Ectodermal cell (in vitro differentiated cells): Measurements from ENCODE around the gene RGS16.

Experiments
- H3K27ac ChIP-seq: 2 replicates; pipeline ENCODE4 v1.7.0; 2013; ENCODE audit warnings: mild to moderate bottlenecking, low read depth, low read length; ENCODE audit not compliant: insufficient read depth, poor library complexity, severe bottlenecking
- H3K27me3 ChIP-seq: 2 replicates; pipeline ENCODE4 v1.7.0; 2013; ENCODE audit warnings: mild to moderate bottlenecking, low read length; ENCODE audit not compliant: insufficient read depth, control insufficient read depth, poor library complexity, severe bottlenecking
- H3K36me3 ChIP-seq: one replicate; pipeline ENCODE4 v1.7.0; 2013; ENCODE audit warnings: low read length; ENCODE audit not compliant: control insufficient read depth, insufficient read depth
- H3K4me1 ChIP-seq: one replicate; pipeline ENCODE4 v1.7.0; 2013; ENCODE audit warnings: low read length; ENCODE audit not compliant: control insufficient read depth, insufficient read depth
- H3K4me3 ChIP-seq: 2 replicates; pipeline ENCODE4 v1.7.0; 2013; ENCODE audit warnings: low read depth, low read length, control low read depth; ENCODE audit not compliant: insufficient read depth
- H3K9me3 ChIP-seq: 2 replicates; pipeline ENCODE4 v1.7.0; 2013; ENCODE audit warnings: mild to moderate bottlenecking, low read length, moderate library complexity; ENCODE audit not compliant: control insufficient read depth
- WGBS, 2 experiments: methylation state at CpG; one replicate each; pipeline ENCODE4 v1.1.7; 2013; ENCODE audit warnings: missing lambda C conversion rate in 2 of 2; 5-methylcytosine and 5-hydroxymethylcytosine counted together

Gene RGS16

DNA sequence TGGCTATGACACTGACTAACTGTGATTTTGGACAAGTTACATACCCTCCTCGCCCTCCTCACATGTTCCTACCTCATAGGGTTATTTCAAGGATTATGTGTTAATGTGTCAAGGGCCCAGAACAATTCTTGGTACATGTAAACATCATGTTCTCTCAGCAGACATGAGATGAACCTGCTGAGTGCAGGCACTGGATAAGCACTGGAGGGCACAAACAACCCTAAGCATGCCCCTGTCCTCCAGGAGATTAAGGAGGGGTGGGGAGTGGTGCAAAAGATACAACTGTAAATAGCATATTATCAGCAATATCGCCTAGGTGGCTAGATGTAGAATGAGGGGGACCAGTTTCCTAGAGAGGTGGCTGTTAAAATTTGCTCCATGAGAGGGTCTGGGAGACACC is 17.7 kb upstream of the RGS16 start:
- no peak overlapping the region for H3K4me3 ChIP-seq
- H3K36me3 ChIP-seq: no peaks in the 10 kb centered on the region
- H3K27me3 ChIP-seq: peaks cover 9% of the 10 kb centered on the region
- no peaks in the 10 kb centered on the region for H3K9me3 ChIP-seq
- peaks cover 12% of the 10 kb centered on the region for H3K4me1 ChIP-seq
- no peak overlapping the region for H3K27ac ChIP-seq
- WGBS, 2 experiments: 100% methylated on average over 2 of the region's 2 CpGs

DNA sequence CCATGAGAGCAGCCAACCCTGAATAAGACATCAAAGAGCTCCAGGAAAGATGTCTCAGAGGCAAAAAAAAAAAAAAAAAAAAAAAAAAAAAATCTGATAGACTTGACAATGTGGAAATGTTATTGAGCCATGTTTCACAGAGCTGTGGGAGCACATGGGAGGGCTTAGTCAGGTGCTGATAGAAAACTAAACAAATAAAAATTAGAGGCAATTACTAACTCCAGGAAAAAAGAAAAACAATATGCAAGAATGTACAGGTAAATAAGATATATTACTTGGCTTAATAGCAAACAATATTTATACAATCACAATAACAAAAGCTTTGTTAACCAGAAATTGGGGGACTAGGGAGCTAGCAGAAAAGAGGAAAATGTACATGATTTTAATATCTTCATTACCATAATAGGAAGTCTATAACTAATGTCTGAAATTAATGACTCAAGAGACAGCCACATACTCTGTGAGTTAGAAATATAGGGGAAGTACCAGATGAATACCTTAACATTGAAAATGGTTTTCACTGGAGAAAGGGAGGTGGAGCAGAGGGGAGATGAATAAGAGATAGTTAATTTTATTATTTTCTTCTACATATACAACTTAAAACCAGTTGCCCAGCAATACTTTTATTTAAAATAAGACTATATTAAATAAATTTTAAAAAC is 16.9 kb upstream of the RGS16 start:
- peaks cover 19% of the 10 kb centered on the region for H3K4me1 ChIP-seq
- no peak overlapping the region for H3K27ac ChIP-seq

DNA sequence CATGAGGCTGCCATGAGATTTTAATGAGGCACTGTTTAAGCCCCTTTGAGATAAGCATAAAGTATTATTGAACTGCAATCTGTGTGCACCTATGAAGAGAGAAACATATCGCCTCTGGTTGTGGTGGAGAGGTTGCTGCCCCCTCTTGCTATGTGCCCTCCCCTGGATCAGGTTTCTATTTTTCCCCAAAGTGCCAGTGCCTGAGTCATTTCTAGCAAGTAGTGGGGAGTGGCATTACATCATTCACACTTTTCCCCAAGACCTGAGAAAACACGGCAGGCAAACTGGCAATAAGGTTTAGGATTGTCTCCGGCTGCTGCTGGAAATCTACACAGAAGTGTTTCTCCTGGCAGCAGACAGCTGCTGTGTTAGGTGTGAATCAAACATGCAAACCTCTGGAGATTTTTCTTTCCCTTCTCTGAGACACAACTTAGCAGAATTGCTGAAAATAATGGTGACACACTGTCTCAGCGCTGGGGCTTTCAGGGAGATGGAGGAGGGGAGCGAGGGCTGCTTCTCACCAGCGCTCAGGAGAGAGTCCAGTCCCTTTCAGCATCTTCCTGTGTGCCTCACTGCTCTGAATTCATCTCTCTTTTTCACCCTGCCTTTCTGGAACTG is 13.7 kb upstream of the RGS16 start:
- H3K36me3 ChIP-seq: no peaks in the 10 kb centered on the region
- H3K4me1 ChIP-seq: peaks cover 19% of the 10 kb centered on the region
- no peaks in the 10 kb centered on the region for H3K9me3 ChIP-seq
- H3K27me3 ChIP-seq: peaks cover 17% of the 10 kb centered on the region
- H3K4me3 ChIP-seq: no peak overlapping the region
- WGBS, 2 experiments: 50 to 53% methylated on average over 6 of the region's 6 CpGs
- no peak overlapping the region for H3K27ac ChIP-seq

More for the DNA sequence above, 16.9 kb upstream of the RGS16 start:
- H3K36me3 ChIP-seq: no peaks in the 10 kb centered on the region
- H3K4me3 ChIP-seq: no peak overlapping the region
- H3K27me3 ChIP-seq: peaks cover 9% of the 10 kb centered on the region
- no peaks in the 10 kb centered on the region for H3K9me3 ChIP-seq

DNA sequence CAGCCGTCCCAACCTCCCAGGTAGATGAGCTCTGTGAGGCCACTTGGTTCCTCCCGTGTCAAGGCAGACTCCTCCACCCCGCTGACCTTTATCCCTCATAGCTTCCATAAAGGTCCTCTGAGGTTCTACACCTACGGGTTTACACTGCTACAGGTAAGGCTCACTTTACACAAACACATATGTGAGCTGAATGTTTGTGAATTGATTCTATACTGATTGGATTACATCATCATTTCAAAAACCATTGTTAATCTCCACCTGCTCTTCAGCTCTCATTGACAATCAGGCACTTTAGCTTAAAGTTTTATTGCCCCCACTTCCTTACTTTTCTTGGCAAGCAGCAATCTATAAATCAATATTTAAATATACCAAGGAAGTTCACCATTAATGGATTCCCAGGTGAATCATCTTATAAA is 12.8 kb upstream of the RGS16 start:
- WGBS, 2 experiments: 49 to 54% methylated on average over 4 of the region's 4 CpGs
- H3K27ac ChIP-seq: no peak overlapping the region
- peaks cover 25% of the 10 kb centered on the region for H3K4me1 ChIP-seq

DNA sequence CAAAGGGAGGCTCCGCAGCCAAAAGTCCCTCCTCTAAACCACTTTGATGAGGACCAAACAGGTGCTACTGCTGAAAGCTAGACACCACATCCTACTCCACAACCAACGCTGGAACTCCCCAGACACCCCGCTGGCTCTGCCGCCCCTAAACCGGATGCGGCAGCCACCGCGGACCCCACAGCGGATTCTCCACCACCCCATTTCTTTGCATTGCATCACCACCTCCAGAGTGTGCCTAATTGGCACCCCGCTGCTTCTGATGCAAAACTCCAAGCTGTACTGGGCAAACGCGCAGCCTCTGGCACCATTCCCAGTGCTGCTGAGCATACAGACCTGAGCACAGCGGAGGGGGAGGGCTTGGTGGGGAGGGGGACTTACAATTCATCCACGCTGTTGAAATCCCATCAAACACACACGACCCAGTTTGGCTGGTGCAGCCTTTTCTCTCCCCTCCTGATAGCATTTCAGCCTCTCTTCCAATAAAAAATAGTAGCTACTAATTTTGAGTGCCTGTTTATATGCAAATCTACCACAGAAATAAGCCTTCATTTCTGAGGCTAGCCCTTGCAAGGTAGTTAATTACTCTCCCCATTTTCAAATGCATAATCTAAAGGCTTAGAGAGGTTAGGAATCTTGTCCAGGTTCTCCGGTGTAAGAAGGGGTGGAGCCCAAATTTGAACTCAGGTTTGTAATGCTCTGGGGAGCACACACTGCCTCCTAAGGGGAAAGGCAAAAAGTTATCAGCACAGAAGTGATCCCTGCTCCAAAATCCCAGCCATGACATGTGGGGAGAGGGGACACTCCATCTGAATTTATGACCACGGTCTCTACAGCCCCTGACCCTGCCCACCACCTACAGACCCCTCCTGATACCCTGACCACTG is 12.2 kb upstream of the RGS16 start:
- peak overlapping the region; percentile 80 for H3K27ac ChIP-seq
- peaks cover 31% of the 10 kb centered on the region for H3K4me1 ChIP-seq

More for the DNA sequence above, 12.8 kb upstream of the RGS16 start:
- Histone ChIP-seq H3K27me3 (peaks cover 17% of the 10 kb centered on the region), H3K4me3 (no peak overlapping the region), H3K9me3 (no peaks in the 10 kb centered on the region), H3K36me3 (no peaks in the 10 kb centered on the region)

DNA sequence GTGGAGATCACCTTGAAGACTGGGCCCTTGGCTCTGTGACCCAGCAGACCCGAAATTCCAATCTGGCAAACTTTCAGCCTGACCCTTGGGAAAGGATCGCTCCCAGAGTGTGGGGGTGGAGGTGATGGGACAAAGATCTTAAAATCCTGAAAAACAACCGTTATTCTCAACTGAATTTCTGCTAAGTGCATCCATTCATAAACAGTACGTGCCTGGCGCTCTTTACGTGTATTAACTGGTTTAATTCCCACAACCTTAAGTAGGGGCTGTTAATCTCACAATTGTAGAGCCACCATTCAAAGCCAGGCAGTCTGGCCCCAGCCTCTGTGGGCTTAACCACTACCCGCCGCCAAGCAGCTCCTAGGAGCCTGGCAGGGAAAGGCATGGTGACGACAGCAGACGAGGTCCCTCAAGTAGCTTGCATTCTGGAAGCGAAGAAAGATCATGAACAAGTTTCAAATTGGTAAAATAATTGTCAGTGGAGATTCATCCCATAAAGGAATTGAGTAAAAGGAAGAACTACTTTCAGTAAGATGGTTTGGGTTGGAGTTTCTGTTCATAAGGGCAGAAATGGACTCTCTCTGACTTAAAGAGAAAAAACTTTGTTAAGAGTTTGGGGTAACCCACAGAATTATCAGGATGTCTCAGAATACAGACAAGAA is 11.4 kb upstream of the RGS16 start:
- H3K4me1 ChIP-seq: peaks cover 39% of the 10 kb centered on the region
- no peaks in the 10 kb centered on the region for H3K9me3 ChIP-seq
- H3K27ac ChIP-seq: peak overlapping the region; percentile 80
- peak overlapping the region; percentile 35 for H3K4me3 ChIP-seq
- WGBS, 2 experiments: 4 to 6% methylated on average over 11 of the region's 11 CpGs
- H3K36me3 ChIP-seq: no peaks in the 10 kb centered on the region
- H3K27me3 ChIP-seq: peaks cover 17% of the 10 kb centered on the region

More for the DNA sequence above, 12.2 kb upstream of the RGS16 start:
- Histone ChIP-seq H3K4me3 (peak overlapping the region; percentile 35), H3K36me3 (no peaks in the 10 kb centered on the region), H3K27me3 (peaks cover 17% of the 10 kb centered on the region), H3K9me3 (no peaks in the 10 kb centered on the region)
- WGBS, 2 experiments: 2 to 3% methylated on average over 17 of the region's 17 CpGs

DNA sequence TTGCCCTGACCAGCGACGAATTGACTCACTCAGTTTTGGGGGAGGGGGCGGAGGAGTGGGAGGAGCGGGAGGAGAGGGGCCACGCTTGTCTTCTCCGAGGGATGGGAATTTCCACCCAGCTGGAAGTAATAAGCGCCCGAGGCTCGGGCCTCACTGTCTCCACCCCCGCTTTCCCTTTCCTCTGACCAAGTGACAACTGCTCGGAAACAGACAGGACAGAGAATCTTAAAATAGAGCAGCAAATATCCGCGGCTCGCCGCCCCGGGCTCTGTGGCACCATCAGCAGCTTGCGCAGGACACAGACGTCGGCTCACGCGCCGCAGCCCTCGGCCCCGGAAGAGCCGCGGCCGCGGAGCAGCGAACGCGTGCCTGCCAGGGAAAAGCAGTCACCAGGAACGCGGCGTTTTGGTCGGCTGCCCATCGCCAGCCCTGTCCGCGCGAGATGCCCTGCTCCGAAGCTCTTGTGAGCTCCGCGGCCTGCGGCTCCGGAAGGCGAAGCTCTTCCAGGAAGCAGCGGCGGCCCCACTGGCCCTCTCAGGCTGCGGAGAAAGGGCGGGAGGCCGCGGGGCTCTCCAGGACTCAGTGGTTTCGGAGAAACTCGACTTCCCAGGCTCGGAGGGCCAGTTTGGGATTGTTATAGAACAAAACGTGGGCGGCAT is 10.7 kb upstream of the RGS16 start:
- 1% methylated on average over 56 of the region's 56 CpGs for WGBS, 2 experiments
- Histone ChIP-seq H3K36me3 (no peaks in the 10 kb centered on the region), H3K4me1 (peaks cover 41% of the 10 kb centered on the region), H3K27me3 (peaks cover 17% of the 10 kb centered on the region), H3K27ac (peak overlapping the region; percentile 80), H3K9me3 (no peaks in the 10 kb centered on the region), H3K4me3 (peak overlapping the region; percentile 35)

DNA sequence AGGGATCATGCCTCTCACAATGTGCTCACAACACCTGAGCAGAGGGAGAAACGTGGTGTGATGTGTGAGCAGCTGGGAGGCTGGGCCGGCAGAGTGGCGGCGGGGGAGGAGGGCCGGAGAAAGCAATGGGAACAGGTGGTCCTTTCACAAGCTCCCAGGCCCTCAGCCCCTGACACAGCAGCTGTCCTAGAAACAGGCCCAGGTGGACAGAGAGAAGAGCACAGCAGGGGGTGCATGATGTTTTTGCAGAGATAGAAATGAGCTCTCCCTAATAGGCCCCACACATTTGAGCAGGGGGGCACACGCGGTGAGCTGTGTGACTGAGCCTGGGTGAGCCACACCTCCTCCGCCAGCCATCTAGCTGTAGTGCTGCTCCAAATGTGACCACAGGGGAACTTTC is 7.6 kb upstream of the RGS16 start:
- H3K4me1 ChIP-seq: peaks cover 34% of the 10 kb centered on the region

DNA sequence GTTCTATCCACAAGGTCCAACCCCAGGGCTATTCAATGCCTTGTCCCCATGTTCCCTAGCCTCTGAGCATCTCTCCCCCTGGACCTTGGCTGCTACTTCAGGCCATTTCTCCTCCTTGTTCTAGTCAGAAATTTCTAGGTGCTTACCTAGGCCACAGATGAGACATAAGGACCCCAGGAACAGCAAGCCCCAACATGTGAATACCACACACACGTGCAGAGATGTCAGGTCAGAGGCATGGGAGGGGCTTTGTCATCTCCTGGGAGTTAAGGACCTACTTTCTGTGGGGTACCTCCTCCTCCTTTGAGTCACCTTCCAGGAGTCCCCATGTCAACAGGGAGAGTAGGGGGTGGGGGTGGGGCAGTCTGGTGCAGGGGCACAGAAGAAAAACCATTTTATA is 7.1 kb upstream of the RGS16 start:
- no peak overlapping the region for H3K27ac ChIP-seq

More for the DNA sequence above, 7.6 kb upstream of the RGS16 start:
- H3K27me3 ChIP-seq: peaks cover 8% of the 10 kb centered on the region
- H3K4me3 ChIP-seq: no peak overlapping the region
- 41% methylated on average over 8 of the region's 8 CpGs for WGBS, 2 experiments
- H3K36me3 ChIP-seq: no peaks in the 10 kb centered on the region
- H3K9me3 ChIP-seq: no peaks in the 10 kb centered on the region
- no peak overlapping the region for H3K27ac ChIP-seq

More for the DNA sequence above, 7.1 kb upstream of the RGS16 start:
- Histone ChIP-seq H3K9me3 (no peaks in the 10 kb centered on the region), H3K4me3 (no peak overlapping the region), H3K4me1 (peaks cover 34% of the 10 kb centered on the region), H3K27me3 (peaks cover 8% of the 10 kb centered on the region), H3K36me3 (no peaks in the 10 kb centered on the region)
- 33 to 71% methylated on average over 1 of the region's 1 CpG for WGBS, 2 experiments
